H9 (cell line): ENCODE data around the gene LYSMD3. TPM values are rescaled to one million over a fixed set of nuclear protein-coding genes. Genes with fewer than 3 reads are reported as not detected.

Experiments
- DNase-seq: peaks from one replicate; pipeline ENCODE4 v3.0.0-alpha.2; 2017
- H2AFZ ChIP-seq: one replicate; pipeline ENCODE4 v1.6.1; 2013; ENCODE audit warnings: mild to moderate bottlenecking, low read length, control low read depth, moderate library complexity
- H2AK5ac ChIP-seq: 2 replicates; pipeline ENCODE4 v1.6.1; 2013; ENCODE audit warnings: low read length, control low read depth, mixed read lengths; ENCODE audit not compliant: insufficient read length
- H2BK120ac ChIP-seq: one replicate; pipeline ENCODE4 v1.6.1; 2013; ENCODE audit warnings: low read depth, mild to moderate bottlenecking, low read length, control low read depth, inconsistent platforms; ENCODE audit not compliant: poor library complexity, severe bottlenecking
- H2BK12ac ChIP-seq: 2 replicates; pipeline ENCODE4 v1.6.1; 2013; ENCODE audit warnings: low read length, control low read depth, mixed read lengths, low read depth; ENCODE audit not compliant: insufficient read length
- H2BK15ac ChIP-seq: 2 replicates; pipeline ENCODE4 v1.6.1; 2013; ENCODE audit warnings: low read depth, low read length, control low read depth
- H2BK20ac ChIP-seq: one replicate; pipeline ENCODE4 v1.6.1; 2013; ENCODE audit warnings: low read depth, mild to moderate bottlenecking, low read length, control low read depth, inconsistent platforms; ENCODE audit not compliant: poor library complexity, severe bottlenecking
- H2BK5ac ChIP-seq: 2 replicates; pipeline ENCODE4 v1.6.1; 2013; ENCODE audit warnings: low read length, control low read depth, mixed read lengths; ENCODE audit not compliant: insufficient read length
- H3K14ac ChIP-seq: 2 replicates; pipeline ENCODE4 v1.6.1; 2013; ENCODE audit warnings: low read length, control low read depth; ENCODE audit not compliant: insufficient read depth
- H3K18ac ChIP-seq: 2 replicates; pipeline ENCODE4 v1.6.1; 2013; ENCODE audit warnings: low read depth, mild to moderate bottlenecking, mixed read lengths, low read length, control low read depth; ENCODE audit not compliant: insufficient read length
- H3K23ac ChIP-seq: 2 replicates; pipeline ENCODE4 v1.6.1; 2013; ENCODE audit warnings: low read length, control low read depth, mixed read lengths, low read depth; ENCODE audit not compliant: insufficient read length
- H3K23me2 ChIP-seq: 2 replicates; pipeline ENCODE4 v1.6.1; 2013; ENCODE audit warnings: low read depth, mild to moderate bottlenecking, mixed read lengths, low read length, control low read depth; ENCODE audit not compliant: insufficient read length, poor library complexity, severe bottlenecking
- H3K27ac ChIP-seq: 2 replicates; pipeline ENCODE4 v1.5.1; 2013; ENCODE audit warnings: low read length, control low read depth, mixed read lengths, low read depth; ENCODE audit not compliant: insufficient read length
- H3K27me3 ChIP-seq: 2 replicates; pipeline ENCODE4 v1.6.1; 2013; ENCODE audit warnings: low read length, control low read depth, inconsistent platforms; ENCODE audit not compliant: insufficient read depth
- H3K4ac ChIP-seq: 2 replicates; pipeline ENCODE4 v1.6.1; 2013; ENCODE audit warnings: low read depth, mild to moderate bottlenecking, control low read depth, inconsistent platforms, low read length, moderate library complexity
- H3K4me1 ChIP-seq: 2 replicates; pipeline ENCODE4 v1.6.1; 2013; ENCODE audit warnings: low read length, control low read depth, inconsistent platforms; ENCODE audit not compliant: insufficient read depth
- H3K4me2 ChIP-seq: 2 replicates; pipeline ENCODE4 v1.6.1; 2013; ENCODE audit warnings: low read length, control low read depth, mixed read lengths; ENCODE audit not compliant: insufficient read length, insufficient read depth
- H3K56ac ChIP-seq: 2 replicates; pipeline ENCODE4 v1.6.1; 2013; ENCODE audit warnings: low read depth, mild to moderate bottlenecking, mixed read lengths, low read length, control low read depth; ENCODE audit not compliant: insufficient read length
- H3K79me1 ChIP-seq: 2 replicates; pipeline ENCODE4 v1.6.1; 2013; ENCODE audit warnings: low read depth, mild to moderate bottlenecking, moderate library complexity, low read length, control low read depth, inconsistent platforms; ENCODE audit not compliant: insufficient read depth, poor library complexity, severe bottlenecking
- H3K79me2 ChIP-seq: 2 replicates; pipeline ENCODE4 v1.6.1; 2013; ENCODE audit warnings: low read length, control low read depth, inconsistent platforms; ENCODE audit not compliant: insufficient read depth
- H3K9ac ChIP-seq: 2 replicates; pipeline ENCODE4 v1.6.1; 2013; ENCODE audit warnings: low read length, control low read depth, mixed read lengths; ENCODE audit not compliant: insufficient read length; ENCODE audit errors: extremely low read depth
- H3K9me3 ChIP-seq: one replicate; pipeline ENCODE4 v1.6.1; 2013; ENCODE audit warnings: low read depth, low read length, inconsistent platforms; ENCODE audit not compliant: control insufficient read depth
- H3T11ph ChIP-seq: one replicate; pipeline ENCODE4 v1.6.1; 2013; ENCODE audit warnings: mild to moderate bottlenecking, low read length, control low read depth, inconsistent platforms
- H4K20me1 ChIP-seq: one replicate; pipeline ENCODE4 v1.6.1; 2013; ENCODE audit not compliant: control insufficient read depth, insufficient read length, insufficient read depth
- H4K5ac ChIP-seq: 2 replicates; pipeline ENCODE4 v1.6.1; 2013; ENCODE audit warnings: low read depth, mild to moderate bottlenecking, mixed read lengths, low read length, control low read depth; ENCODE audit not compliant: insufficient read length
- H4K8ac ChIP-seq: replicated peaks from 2 replicates; pipeline ENCODE4 v1.6.1; 2013; ENCODE audit warnings: low read length, control low read depth, mixed read lengths, low read depth; ENCODE audit not compliant: insufficient read length
- H4K91ac ChIP-seq: 2 replicates; pipeline ENCODE4 v1.6.1; 2013; ENCODE audit warnings: low read depth, mild to moderate bottlenecking, moderate library complexity, mixed read lengths, low read length, control low read depth; ENCODE audit not compliant: insufficient read length
- H3K27ac Mint-ChIP-seq, 3 experiments: 2 replicates in 2 of 3; 3 replicates in 1 of 3; pipeline ENCODE4 v1.8.0; 2020 to 2021; ENCODE audit warnings: mixed read lengths in 3 of 3, mild to moderate bottlenecking in 1 of 3, moderate library complexity in 1 of 3
- H3K27me3 Mint-ChIP-seq: 2 replicates; pipeline ENCODE4 v1.8.0; 2021; ENCODE audit warnings: low read depth, mild to moderate bottlenecking, moderate library complexity, mixed read lengths
- H3K36me3 Mint-ChIP-seq, 3 experiments: 2 replicates in 2 of 3; 3 replicates in 1 of 3; pipeline ENCODE4 v1.8.0; 2020 to 2021; ENCODE audit warnings: low read depth in 3 of 3, mixed read lengths in 3 of 3; ENCODE audit not compliant: insufficient read depth in 1 of 3
- H3K4me1 Mint-ChIP-seq, 2 experiments: 2 replicates each; pipeline ENCODE4 v1.8.0; 2020; ENCODE audit warnings: mixed read lengths in 2 of 2
- H3K4me3 Mint-ChIP-seq, 2 experiments: 2 replicates in 1 of 2; 3 replicates in 1 of 2; pipeline ENCODE4 v1.8.0; 2020 to 2021; ENCODE audit warnings: mild to moderate bottlenecking in 2 of 2, mixed read lengths in 2 of 2, moderate library complexity in 1 of 2
- H3K9me3 Mint-ChIP-seq, 2 experiments: 2 replicates in 1 of 2; 3 replicates in 1 of 2; pipeline ENCODE4 v1.8.0; 2020; ENCODE audit warnings: mild to moderate bottlenecking in 2 of 2, mixed read lengths in 2 of 2, moderate library complexity in 1 of 2
- CTCF ChIP-seq: fragments of 200-600 bp; sonication (generic); conservative IDR thresholded peaks from 3 replicates; pipeline ENCODE4 v1.8.0; 2021; ENCODE audit warnings: antibody characterized with exemption, mild to moderate bottlenecking
- WGBS: extraction: QIAGEN DNeasy Blood & Tissue Kit; methylation state at CpG from one replicate; pipeline ENCODE4 v1.1.7; 2013; ENCODE audit warnings: missing lambda C conversion rate, low lambda C conversion rate, mixed read lengths; ENCODE audit not compliant: insufficient read length; ENCODE audit errors: extremely low coverage; 5-methylcytosine and 5-hydroxymethylcytosine counted together
- total RNA-seq: library from RNA; stranded (reverse); gene quantifications from 2 replicates; pipeline ENCODE4 v1.2.1, GENCODE V29; 2021

Gene LYSMD3
- total RNA-seq, 1 experiment from 2014 or later, result 14.0 TPM

DNA sequence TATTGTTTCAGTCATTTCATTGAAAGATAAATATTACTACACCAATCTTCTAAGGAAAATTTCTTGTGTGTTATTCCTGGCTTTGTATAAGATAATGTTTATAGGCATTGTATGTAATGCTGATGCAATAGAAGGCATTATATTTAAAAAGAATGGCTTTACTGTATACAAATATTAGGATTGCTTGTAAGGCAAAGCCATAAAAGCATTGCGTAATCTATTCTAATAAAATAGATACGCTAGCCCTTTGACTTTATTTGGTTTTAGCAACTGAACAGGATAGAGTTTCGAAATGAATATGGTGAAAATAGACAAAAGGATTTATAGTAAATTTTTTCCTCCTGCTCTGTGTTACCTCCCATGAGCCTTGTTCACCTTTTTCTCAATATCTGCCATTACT is 5.5 kb upstream of the LYSMD3 start:
- Histone ChIP-seq H3K56ac (no peak overlapping the region), H2BK12ac (no peak overlapping the region), H3K79me2 (no peaks in the 10 kb centered on the region), H3K9ac (no peak overlapping the region), H3K14ac (no peak overlapping the region), H2AFZ (no peak overlapping the region), H3K4me1 (0 out of 2 replicates have a peak, but pooled peaks cover 5% of the 10 kb centered on the region), H3K18ac (no peak overlapping the region), H3K27ac (no peak overlapping the region), H2BK20ac (no peak overlapping the region), H3K27me3 (no peaks in the 10 kb centered on the region), H3K23me2 (peaks cover under 1% of the 10 kb centered on the region), H4K91ac (no peak overlapping the region), H3K4me2 (no peak overlapping the region), H2BK120ac (no peak overlapping the region), H3K4ac (no peak overlapping the region), H3K79me1 (no peaks in the 10 kb centered on the region), H3T11ph (no peak overlapping the region), H3K23ac (no peak overlapping the region), H4K8ac (no peak overlapping the region), H2AK5ac (no peak overlapping the region), H4K5ac (no peak overlapping the region), H4K20me1 (no peaks in the 10 kb centered on the region), H2BK5ac (no peak overlapping the region), H3K9me3 (no peaks in the 10 kb centered on the region), H2BK15ac (no peak overlapping the region)
- Mint-ChIP-seq H3K27me3 (no peaks in the 10 kb centered on the region), H3K9me3 (no peaks in the 10 kb centered on the region; a peak in 1 of 5 replicates), H3K27ac (no peak overlapping the region), H3K36me3 (no peaks in the 10 kb centered on the region), H3K4me3 (no peak overlapping the region), H3K4me1 (peaks cover 24 to 29% of the 10 kb centered on the region in 2 experiments)
- TF ChIP-seq CTCF, result no peak
- no CpG with 5 or more reads among the region's 3 CpGs for WGBS
- DNase-seq, result no peak
